ENCODE data around the gene CFAP410. TPM values are rescaled to one million over a fixed set of nuclear protein-coding genes. Genes with fewer than 3 reads are reported as not detected.

CFAP410 gene
- total RNA-seq, 4 donors from 2014 or later: 18.5 to 35.3 (median 23.6) TPM

DNA sequence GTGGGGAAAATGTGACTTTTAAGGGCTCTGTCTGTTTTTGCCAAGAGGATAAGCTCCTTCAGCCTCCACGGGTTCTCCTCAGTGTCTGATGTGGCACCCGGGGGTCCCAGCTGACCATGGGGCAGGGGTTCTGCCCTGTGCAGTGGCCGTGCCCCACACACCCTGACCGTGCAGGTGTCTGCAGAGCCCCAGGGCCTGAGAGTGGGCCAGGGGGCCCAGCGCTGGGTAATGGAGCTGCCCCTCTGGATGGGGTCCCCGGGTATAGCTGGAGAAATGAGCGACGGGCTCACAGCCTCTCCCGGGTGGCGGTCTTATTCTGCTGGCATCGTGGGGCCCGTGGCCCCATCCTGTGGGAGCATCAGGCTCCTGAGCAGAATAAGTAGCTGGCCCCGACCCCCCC lies 42.3 kb downstream of the CFAP410 start:
- no peak for ATAC-seq (ENCODE audit: low FRiP score)
- TF ChIP-seq, protein P1, sequence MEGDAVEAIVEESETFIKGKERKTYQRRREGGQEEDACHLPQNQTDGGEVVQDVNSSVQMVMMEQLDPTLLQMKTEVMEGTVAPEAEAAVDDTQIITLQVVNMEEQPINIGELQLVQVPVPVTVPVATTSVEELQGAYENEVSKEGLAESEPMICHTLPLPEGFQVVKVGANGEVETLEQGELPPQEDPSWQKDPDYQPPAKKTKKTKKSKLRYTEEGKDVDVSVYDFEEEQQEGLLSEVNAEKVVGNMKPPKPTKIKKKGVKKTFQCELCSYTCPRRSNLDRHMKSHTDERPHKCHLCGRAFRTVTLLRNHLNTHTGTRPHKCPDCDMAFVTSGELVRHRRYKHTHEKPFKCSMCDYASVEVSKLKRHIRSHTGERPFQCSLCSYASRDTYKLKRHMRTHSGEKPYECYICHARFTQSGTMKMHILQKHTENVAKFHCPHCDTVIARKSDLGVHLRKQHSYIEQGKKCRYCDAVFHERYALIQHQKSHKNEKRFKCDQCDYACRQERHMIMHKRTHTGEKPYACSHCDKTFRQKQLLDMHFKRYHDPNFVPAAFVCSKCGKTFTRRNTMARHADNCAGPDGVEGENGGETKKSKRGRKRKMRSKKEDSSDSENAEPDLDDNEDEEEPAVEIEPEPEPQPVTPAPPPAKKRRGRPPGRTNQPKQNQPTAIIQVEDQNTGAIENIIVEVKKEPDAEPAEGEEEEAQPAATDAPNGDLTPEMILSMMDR (IDR thresholded peaks at IDR 0.05): no peak
- no peak for DNase-seq (ENCODE audit: low spot score)

DNA sequence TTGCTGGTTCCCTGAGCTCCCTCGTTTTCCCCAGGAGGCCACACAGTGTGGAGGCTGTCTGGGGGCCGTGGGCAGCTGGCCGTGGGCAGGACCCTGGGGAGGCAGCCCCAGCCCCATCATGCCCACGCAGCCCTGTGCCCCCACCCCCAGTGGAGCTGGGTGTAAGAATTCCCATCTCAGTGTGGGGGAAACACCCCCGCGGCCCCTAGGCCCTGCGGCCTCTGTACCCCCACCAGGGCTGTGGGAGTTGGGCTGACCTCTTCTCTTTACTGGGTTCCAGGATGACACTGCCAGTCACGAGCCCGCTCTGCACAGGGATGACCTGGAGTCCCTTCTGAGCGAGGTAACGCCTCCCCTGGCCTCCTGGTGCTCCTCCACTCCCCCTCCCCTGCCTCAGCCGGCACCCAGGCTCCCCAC lies 43.1 kb downstream of the CFAP410 start:
- DNase-seq (ENCODE audit: low spot score) (no peak), ATAC-seq (ENCODE audit: low FRiP score) (no peak)
- TF ChIP-seq, protein P1 (IDR thresholded peaks at IDR 0.05): no peak

DNA sequence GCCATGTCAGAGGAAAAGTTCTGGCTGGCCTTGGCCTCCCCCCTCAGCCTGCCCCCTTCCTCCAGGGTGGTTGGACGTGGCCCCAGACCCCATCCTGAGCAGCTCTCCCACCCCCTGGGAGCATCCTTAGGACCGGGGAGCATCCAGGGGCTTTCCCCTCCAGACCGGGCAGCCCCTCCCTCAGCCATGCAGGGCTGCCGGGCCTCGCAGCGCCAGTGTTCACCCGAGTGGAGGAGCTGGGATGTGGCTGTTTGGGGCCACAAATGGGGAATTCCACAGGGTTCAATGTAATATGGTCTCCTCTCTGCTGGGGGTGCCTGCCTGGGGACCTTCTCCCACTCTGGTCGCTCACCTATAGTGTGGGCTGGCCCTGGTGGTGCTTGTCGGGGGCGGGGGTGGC lies 43.5 kb downstream of the CFAP410 start:
- DNase-seq (ENCODE audit: low spot score): no peak
- TF ChIP-seq, protein P1 (IDR thresholded peaks at IDR 0.05): no peak
- ATAC-seq (ENCODE audit: low FRiP score): no peak

DNA sequence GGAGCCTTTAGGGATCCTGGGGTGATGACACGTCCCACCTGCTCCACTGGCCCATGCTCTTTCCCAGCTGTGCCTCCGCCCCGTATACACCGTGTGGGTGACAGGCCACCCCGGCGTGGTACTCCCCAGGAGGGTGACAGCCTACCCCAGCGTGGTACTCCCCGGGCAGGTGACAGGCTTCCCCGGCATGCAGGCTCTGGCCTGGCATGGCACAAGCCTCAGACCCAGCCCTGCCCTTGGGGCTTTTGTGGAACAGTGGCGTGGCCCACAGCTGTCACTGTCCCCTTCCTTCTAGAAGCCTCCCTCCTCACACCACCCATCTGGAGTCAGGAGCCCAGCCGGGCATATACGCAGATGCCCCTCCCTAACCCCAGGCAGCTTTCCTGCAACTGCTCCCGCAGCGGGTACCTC lies 44.0 kb downstream of the CFAP410 start:
- no peak for ATAC-seq (ENCODE audit: low FRiP score)

DNA sequence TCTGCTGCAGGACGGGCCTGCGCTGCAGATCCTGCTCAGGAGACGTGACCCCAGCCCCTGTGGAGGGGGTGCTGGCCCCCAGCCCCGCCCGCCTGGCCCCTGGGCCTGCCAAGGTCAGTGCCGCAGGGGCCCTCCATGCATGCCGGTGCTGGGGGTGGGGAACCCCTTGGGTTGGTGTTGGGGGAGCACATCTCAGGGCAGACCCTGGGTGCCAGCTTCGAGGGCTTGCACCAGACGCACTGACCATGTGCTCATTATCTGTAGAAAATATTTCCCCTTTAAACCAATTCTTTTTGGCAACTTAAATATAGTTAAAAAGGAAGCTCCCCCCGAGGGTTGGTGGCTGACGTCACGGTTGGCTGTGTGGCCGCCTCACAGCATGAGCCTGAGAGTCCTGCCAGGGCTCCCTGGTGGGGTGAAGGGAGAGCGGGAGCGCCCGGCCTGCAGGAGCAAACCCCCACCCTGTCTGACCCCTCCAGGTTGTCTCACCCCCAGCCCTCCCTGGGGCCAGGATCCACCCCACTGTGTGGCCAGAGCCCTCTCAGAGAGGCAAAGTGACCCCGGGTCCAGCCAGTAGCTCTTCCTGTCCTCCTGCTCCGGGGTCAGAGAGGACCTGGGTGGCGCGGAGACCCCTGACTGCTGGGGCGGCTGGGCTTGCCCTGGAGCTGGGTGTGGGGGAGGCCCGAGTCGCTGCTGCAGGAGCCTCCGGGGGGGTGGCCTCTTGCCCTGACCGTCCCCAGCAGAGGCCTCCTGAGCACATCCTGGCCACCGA lies 44.6 kb downstream of the CFAP410 start:
- DNase-seq (ENCODE audit: low spot score): peak; percentile 42
- ATAC-seq (ENCODE audit: low FRiP score): no peak
- TF ChIP-seq, protein P1 (IDR thresholded peaks at IDR 0.05): no peak

More for the DNA sequence above, 44.0 kb downstream of the CFAP410 start:
- no peak for DNase-seq (ENCODE audit: low spot score)
- TF ChIP-seq, protein P1 (IDR thresholded peaks at IDR 0.05): no peak

DNA sequence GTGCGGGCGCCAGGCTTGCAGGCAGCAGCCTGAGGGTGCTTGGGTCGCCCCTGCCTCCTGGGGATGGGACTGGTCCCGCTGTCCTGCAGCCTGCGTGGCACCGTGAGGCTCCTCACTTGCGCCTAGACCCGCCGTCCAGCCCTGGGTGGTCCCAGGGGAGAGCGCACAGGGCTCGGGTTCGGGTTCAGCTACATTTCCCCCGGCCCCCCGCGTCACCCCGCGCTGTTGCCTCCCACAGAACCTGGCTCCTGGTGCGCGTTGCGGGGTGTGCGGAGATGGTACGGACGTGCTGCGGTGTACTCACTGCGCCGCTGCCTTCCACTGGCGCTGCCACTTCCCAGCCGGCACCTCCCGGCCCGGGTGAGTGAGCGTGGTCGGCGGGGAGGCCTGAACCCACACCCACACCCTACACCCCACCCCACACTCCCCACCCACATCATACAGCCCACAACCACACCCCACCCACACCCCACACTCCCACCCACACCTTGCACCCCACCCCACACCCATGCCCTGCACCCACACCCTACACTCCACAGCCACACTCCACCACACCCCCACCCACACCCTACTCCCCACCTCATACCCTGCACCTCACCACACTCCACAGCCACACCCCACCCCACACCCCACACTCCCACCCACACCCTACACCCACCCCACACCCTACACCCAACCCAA lies 45.5 kb downstream of the CFAP410 start:
- TF ChIP-seq, protein P1 (IDR thresholded peaks at IDR 0.05): no peak
- ATAC-seq (ENCODE audit: low FRiP score) (no peak), DNase-seq (ENCODE audit: low spot score) (no peak)

Measured in omental fat pad (tissue), 4 donors.